Fibroblast of skin of back (primary cell): ENCODE results near the gene PRKCH.
"Not testable (repeated sequence)": the region's sequence is repeated elsewhere in the genome, so short reads cannot be mapped to it uniquely, and the experiment has no call there.

Experiments used
- DNase-seq: peaks from one replicate; pipeline ENCODE4 v3.0.0-alpha.2; 2013

Gene PRKCH

GRCh38 chr14:61460063-61460462 is 138.7 kb downstream of the PRKCH start:
- DNase-seq: no peak

DNA sequence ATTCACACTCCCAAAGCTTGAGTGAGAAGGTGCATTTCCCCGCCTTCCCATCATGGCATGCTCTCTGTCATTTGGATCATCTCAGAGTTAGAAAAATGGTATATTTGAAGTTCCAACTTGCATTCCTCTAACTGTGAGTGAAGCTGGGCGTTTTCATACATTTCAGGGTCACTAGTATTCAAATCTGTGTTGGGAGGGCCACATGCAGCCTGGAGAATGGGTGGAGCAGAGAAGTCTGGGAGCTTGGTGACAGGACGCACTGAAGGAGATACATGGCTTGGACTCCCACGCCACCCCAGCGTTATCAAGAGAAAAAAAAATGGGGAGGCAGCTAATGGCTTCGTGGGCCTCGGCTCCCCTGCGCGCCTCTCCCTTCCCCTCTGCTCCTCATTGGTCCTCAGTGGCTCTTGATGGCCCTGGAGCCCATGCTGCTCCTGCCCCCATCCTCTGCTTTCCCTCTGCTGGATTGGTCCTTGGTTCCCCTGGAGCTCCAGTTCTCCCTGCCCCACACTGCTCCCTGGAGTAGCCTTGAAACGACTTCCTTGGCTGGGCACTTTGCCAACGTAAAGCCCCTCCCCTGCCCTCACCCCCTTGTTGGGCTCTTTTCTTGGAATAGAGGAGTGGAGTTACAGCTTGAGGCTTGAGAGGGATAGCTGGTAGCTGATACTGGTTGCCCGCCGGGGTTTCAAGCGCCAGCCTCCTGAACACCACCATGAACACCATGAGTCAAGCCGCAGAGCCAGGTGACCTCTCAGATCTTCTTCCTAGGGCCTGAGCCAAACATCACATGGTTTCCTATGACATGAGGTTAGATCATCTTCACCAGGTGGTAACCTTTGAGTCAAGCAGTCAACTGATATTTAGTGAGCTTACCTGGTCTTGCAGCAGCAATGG is 139.6 kb downstream of the PRKCH start:
- DNase-seq: no peak

- peak; percentile 77 for DNase-seq
These were observed 140.5 kb downstream of the PRKCH start for GRCh38 chr14:61461808-61462275.

- DNase-seq: peak; percentile 94
These were observed 141.3 kb downstream of the PRKCH start for GRCh38 chr14:61462566-61463193.

- no peak for DNase-seq
These were observed 142.4 kb downstream of the PRKCH start for GRCh38 chr14:61463664-61464285.

DNA sequence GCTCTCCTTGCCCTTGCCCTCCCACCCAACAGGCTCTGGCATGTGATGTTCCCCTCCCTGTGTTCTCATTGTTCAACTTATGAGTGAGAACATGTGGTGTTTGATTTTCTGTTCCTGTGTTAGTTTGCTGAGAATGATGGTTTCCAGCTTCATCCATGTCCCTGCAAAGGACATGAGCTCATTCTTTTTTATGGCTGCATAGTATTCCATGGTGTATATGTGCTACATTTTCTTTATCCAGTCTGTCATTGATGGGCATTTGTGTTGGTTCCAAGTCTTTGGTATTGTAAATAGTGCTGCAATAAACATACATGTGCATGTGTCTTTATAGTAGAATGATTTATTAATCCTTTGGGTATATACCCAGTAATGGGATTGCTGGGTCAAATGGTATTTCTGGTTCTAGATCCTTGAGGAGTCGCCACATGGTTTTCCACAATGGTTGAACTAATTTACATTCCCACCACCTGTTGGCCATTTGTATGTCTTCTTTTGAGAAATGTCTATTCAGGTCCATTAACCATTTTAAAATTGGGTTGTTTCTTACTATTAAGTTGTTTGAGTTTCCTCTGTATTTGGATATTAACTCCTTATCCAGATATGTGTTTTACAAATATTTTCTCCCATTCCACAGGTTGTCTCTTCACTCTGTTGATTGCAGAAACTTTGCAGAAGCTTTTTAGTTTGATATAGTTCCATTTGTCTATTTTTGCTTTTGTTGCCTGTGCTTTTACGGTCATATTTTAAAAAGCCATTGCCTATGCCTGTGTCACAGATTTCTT is 143.4 kb downstream of the PRKCH start:
- DNase-seq: not testable (repeated sequence)

GRCh38 chr14:61466249-61466904 is 145.0 kb downstream of the PRKCH start:
- DNase-seq: peak; percentile 96

GRCh38 chr14:61466905-61467280 is 145.5 kb downstream of the PRKCH start:
- DNase-seq: no peak

DNA sequence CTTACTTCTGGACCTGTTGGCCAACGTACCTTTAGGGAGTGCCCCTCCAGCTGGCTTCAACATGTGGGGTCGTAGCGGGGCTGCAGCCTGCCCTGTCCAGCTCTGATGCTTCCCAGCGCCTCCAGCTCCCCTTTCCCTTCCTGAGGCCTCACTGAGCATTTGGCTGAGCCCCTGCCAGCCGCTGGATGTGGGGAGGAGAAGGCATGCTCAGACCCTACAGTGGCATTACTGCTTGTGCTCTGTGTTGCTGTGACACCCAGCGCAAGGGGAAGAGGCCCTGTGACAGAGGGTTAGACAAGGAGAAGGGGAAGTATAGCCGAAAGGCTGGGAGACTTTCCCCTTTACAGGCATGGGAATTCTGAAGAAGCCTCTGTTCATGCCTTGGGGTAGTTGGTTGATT is 145.9 kb downstream of the PRKCH start:
- no peak for DNase-seq

GRCh38 chr14:61468063-61468825 is 146.9 kb downstream of the PRKCH start:
- DNase-seq: no peak

DNA sequence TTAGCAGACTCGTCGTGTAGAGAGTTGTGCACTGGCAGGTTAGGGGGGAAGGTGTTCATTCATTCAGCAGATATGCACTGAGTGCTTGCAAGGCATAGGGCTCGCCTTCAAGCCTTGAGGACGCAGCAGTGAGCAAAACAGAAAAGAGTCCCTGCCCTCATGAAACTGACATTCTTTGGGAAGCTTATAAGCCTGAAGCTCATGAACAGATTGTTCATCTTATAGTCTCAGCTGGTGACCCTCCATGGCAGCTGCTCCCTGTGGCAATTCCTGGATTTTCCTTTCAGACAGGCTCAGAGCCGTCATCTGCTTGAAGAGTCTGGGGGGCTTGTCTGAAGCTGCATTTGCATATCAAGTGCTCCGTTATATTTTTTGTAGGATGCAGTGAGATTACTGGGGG is 148.4 kb downstream of the PRKCH start:
- DNase-seq: no peak

DNA sequence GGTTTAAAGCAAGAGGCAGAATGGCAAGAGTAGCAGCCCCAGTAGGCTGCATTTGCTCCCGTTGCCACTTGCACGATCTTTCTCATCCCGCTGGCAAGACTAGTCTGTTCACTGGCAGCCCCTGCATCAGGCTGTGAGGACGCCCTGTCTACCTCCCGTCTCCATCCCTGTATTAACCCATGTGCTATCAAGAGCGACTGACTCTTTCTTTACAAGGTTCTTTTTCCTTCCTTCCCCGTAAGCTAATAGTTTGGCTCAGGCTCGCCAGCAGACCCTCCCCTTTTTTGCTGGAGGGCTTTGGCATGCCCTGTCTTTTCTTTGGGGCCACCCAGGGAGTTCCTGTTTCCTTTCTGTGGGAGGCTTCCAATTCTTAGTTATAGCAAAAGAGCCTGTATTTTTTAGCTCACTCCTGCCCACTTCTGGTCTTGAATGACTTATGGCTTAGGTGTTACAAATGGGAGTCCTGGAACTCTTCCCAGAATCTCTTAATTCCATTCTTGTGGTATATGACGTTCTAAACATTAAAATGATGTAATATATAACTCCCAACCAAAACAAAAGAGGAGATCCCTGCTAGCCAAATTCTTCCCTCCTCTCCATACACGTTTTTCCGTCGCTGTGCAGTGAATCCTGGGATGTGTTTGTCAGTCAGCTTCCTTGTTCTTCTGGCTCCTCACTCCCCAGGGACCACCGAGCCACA is 149.0 kb downstream of the PRKCH start:
- peak; percentile 98 for DNase-seq

- no peak for DNase-seq
These were observed 149.5 kb downstream of the PRKCH start for GRCh38 chr14:61470961-61471293.

GRCh38 chr14:61471297-61472005 is 150.1 kb downstream of the PRKCH start:
- DNase-seq: no peak

DNA sequence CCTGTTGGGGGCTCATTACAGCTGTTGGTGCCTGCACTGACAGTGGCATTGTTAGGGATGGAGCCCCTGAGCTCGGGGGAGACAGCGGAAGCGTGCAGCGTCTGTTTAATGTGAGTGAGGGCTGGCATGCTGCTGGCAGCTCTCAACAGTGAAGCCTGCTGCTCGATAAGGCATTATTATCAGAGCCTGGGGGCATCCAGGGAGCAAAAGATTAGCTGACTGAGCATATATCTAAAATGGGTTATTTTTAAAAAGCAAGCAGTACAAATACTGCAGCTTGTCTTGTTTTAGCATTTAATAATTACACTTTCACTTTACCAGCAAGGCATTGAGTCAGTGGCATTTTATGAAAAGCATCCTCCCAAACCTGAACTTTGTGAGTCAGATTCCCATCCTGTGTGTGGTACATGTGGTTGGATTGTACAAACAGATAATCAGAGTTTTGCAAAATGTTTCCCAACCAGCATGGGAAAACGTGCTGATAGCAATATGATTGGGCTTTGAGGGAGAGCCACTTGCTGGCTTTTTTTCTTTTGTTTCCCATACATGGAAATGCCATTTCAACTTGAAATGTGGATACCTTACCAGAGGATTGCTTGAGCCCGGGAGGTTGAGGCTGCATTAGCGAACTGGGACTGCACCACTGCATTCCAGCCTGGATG is 150.8 kb downstream of the PRKCH start:
- DNase-seq: peak; percentile 99

- no peak for DNase-seq
These were observed 151.5 kb downstream of the PRKCH start for GRCh38 chr14:61472801-61473376.

DNA sequence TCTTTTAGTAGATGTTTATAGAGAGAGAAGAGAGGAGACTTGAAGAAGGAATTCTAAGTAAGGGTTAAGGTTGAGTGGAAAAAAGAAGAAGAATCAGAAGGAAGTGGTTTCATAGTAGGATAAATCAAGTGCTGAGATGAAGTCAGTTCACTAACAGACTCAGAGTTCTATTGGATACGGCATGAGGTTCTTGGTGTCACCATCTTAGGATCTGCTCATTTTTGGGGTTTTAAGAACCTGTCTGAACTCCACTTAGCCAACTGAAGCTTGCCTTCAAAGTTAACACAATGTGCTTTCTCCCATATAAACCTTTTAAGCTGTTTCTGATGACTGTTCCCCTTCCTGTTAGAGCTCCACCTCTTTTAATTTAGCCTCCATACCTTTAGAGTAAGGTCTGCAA is 152.6 kb downstream of the PRKCH start:
- no peak for DNase-seq

- no peak for DNase-seq
These were observed 153.3 kb downstream of the PRKCH start for GRCh38 chr14:61474701-61475100.

GRCh38 chr14:61475316-61475715 is 153.9 kb downstream of the PRKCH start:
- peak; percentile 68 for DNase-seq
